ENCODE data around the gene SNX10.
"Not testable (repeated sequence)": the region's sequence is repeated elsewhere in the genome, so short reads cannot be mapped to it uniquely, and the experiment has no call there.

Gene SNX10

DNA sequence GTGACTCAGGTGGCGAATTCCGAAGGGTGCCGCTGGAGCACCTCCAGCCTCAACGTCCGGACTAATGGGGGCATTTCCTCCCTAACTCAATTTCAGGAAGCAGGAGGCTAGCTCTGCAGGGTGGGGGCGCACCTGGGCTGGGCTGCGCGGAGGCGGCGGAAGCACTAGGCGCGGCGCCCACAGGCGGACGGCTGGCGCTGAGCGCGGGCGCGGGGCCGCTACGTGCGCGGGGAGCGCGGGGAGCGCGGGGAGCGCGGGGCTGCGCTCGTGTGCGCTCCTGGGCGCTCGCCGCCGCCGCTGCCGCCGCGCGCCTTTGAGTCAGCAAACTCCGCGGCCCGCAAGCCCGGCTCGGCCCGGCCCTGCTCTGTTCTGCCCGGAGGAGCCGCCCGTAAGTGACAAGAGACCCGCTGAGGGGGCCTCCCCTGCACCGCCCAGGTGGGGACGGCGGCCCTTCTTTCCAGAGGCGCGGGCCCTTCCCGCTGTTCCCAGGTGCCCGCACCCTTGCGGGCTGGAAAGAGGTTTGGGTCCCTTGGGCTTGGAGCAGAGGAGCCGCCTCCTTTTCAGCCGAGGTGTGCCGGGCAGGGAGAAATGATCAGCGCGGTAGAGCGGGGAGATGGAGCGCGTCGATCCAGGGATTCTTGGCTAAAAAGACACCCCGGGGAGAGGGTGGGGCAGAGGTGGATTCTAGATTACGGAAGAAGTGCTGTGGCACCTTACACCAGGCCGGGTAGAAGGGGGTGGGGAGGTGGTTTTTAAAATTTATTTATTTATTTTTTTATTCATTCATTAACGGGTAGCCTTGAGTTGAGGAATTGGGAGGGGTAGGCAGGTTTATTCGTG, at the start of gene SNX10:
Gene SNX10, plus strand, starts transcription at position 164 of the 840 bp plus-strand sequence. CDS start 54,581 bp downstream, outside the sequence.
- DNase-seq (ENCODE audit: low read depth in 2 of 2) = no peak

DNA sequence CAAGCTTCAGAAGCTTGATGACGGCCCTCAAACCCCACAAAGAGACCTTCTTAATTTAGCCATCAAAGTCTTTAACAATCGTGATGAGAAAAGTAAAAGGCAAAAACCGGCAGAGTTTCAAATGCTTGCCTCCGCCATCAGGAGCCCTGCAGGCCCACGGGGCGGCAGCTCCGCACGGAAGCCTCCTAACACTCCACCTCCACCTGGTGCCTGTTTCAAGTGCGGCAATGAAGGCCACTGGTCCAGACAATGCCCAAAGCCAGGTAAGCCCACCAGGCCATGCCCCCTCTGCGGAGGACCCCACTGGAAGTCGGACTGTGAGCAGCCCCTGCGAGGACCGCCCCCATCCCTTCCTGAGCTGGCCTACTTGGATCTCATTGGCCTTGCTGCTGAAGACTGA, 46.5 kb upstream of the SNX10 start:
- DNase-seq (ENCODE audit: low read depth in 2 of 2) = no peak

DNA sequence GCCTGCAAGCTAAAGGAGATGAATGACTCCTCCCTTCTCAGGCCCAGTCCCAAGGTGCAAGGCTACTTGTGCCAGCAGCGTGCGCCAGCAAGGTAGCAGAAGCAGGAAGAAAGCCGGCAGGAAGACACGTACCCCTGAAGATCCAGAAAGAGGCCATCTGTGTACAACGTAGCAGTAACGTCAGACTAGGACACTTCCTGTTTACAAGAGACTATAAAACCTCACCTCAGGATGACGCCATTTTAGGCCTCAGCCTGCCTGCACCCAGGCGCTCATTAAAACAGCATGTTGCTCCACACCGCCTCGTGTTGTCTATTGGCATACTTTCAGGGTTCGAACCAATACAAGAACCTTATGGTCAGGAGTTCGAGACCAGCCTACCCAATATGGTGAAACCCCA, 41.4 kb upstream of the SNX10 start:
- DNase-seq (ENCODE audit: low read depth in 2 of 2) = no peak

GRCh38 chr7:26261866-26262265, 29.8 kb upstream of the SNX10 start:
- DNase-seq (ENCODE audit: low read depth in 2 of 2) = not testable (repeated sequence)

DNA sequence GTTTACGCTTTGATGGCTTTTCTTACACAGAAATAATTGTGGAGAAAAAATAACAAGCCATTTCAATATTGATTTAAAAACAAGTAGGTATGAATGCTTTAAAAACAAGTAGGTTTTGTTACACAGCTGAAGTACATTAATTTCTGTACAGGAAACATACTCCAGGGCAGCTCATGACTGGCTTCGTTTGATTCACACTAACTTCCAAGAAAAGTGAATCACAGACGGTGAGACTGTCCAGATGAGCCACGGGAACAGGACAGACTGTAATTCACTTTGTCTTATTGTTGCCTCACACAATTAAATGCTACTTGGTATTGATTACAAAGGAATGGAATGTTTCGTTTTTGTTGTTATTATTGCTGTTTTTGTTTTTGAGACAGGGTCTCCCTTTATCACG, 26.6 kb upstream of the SNX10 start:
- DNase-seq (ENCODE audit: low read depth in 2 of 2) = no peak

- DNase-seq (ENCODE audit: low read depth in 2 of 2) = no peak
Observed at GRCh38 chr7:26265499-26266075, 26.1 kb upstream of the SNX10 start.

GRCh38 chr7:26267601-26268166, 24.0 kb upstream of the SNX10 start:
- DNase-seq (ENCODE audit: low read depth in 2 of 2) = no peak

- no peak for DNase-seq (ENCODE audit: low read depth in 2 of 2)
Observed at GRCh38 chr7:26275213-26275612, 16.4 kb upstream of the SNX10 start.

- DNase-seq (ENCODE audit: low read depth in 2 of 2) = no peak
Observed at GRCh38 chr7:26278770-26279169, 12.9 kb upstream of the SNX10 start.

- DNase-seq (ENCODE audit: low read depth in 2 of 2) = no peak
Observed at GRCh38 chr7:26279405-26279804, 12.3 kb upstream of the SNX10 start.

- DNase-seq (ENCODE audit: low read depth in 2 of 2) = no peak
Observed at GRCh38 chr7:26280097-26280496, 11.6 kb upstream of the SNX10 start.

DNA sequence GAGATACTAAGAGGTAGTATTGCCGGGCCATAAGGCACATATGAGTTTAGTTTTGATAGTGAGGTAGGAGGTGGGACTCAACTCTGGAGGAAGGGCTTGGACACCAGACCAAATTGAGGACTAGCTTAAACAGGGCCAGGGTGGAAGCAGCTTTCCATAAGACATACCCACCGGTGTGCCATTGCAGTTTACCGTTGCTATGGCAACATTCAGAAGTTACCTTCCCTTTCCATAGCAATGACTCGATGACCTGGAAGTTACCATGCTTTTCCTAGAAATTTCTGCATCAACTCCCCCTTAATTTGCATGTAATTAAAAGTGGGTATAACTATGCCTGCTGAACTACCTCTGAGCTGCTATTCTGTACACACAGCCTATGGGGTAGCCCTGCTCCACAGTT, 10.9 kb upstream of the SNX10 start:
- DNase-seq (ENCODE audit: low read depth in 2 of 2) = no peak

DNA sequence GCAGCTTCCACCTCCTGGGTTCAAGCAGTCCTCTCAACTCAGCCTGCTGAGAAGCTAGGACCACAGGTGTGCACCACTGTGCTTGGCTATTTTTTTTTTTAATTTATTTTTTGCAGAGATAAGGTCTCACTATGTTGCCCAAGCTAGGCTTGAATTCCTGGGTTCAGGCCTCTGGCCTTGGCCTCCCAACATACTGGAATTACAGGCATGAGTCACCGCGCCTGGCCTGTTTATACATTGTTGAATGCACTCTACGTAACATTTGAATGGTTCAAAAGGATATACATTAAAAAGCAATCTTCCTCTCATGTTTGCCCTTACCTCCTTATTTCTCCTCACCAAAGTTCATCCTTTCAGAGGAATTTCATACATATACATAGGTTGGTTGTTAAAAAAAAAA, 7.2 kb upstream of the SNX10 start:
- no peak for DNase-seq (ENCODE audit: low read depth in 2 of 2)

DNA sequence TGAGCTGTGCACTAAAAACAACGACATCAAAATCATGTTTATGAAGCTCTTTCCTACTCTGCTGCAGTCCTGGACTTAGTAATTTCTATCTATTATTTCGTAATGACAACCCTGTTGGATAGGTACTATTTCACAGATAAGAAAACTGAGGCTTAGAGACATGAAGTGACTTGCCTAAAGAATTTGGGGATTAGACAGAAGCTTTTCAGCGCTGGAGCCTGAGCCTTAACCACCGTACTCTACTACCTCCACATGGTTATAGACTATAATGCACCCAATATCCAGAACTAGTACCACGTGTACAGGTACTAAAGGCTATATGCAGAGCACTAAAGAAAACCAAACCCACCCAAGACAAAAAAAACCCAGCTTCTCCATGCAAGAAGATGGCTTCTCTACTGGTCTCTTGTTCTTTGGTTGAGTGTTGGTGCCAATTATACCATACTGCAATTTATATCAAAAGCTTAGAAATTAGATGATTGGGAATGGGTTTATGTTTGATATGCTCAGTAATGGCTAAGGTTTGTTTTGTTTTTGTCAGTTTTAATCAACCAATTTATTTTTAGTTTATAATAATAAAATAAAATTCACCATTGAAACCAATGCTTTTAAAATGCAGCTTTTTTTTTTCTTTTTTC, 6.5 kb upstream of the SNX10 start:
- no peak for DNase-seq (ENCODE audit: low read depth in 2 of 2)

GRCh38 chr7:26286157-26286556, 5.5 kb upstream of the SNX10 start:
- no peak for DNase-seq (ENCODE audit: low read depth in 2 of 2)

GRCh38 chr7:26288126-26288525, 3.5 kb upstream of the SNX10 start:
- not testable (repeated sequence) for DNase-seq (ENCODE audit: low read depth in 2 of 2)

GRCh38 chr7:26291251-26291650, 411 bp upstream of the SNX10 start:
- DNase-seq (ENCODE audit: low read depth in 2 of 2) = no peak

DNA sequence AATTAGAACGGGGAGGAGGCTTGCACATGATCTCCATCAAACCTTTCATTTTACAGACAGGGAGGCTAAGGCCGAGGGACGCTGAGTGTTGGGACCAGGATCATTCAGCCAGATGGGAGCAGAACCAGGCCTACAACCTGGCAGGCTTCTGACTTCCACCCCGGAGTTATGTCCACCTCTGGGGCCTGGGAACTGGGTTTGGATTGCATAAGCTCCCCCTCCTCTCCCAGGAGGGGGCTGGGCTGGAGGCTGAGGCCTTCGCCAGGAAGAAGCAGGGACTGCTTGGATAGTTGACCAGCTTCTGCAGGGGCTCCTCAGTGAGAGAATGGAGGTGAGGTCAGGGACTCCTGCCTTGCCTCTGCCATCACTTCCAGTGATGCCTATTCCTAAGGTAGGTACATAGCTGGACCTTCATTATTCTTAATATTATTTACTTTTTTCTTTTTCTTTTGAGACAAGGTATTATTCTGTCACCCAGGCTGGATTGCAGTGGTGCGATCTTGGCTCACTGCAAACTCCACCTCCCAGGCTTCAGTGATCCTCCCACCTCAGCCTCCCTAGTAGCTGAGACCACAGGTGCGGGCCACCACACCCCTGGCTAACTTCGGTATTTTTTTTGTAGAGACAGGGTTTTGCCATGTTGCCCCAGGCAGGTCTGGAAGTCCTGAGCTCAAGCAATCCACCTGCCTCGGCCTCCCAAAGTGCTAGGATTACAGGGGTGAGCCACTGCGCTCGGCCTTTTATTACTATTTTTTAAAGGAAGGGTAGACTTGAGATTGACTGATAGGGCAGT, 1.3 kb downstream of the SNX10 start:
- DNase-seq (ENCODE audit: low read depth in 2 of 2) = no peak

GRCh38 chr7:26293569-26294308, 2.1 kb downstream of the SNX10 start:
- no peak for DNase-seq (ENCODE audit: low read depth in 2 of 2)

- no peak for DNase-seq (ENCODE audit: low read depth in 2 of 2)
Observed at GRCh38 chr7:26295015-26295414, 3.4 kb downstream of the SNX10 start.

GRCh38 chr7:26295586-26295985, 3.9 kb downstream of the SNX10 start:
- no peak for DNase-seq (ENCODE audit: low read depth in 2 of 2)

All from fibroblast of skin of left quadriceps (primary cell).